ENCODE measurements around the gene WHRN. TPM values are rescaled to one million over a fixed set of nuclear protein-coding genes. Genes with fewer than 3 reads are reported as not detected.

Gene WHRN
- total and polyA plus RNA-seq, 2 of the 8 experiments (the other 6 are each of a cell fraction or from before 2014, with no cell fraction given): 4.4 to 7.7 TPM

- no peak for TF ChIP-seq POU5F1 (IDR thresholded peaks at IDR 0.05; ENCODE audit: low read depth, low read length)
These were observed 39.8 kb upstream of the WHRN start (continued) for GRCh38 chr9:114545055-114545454.

Data from H1 (cell line).